ENCODE measurements around the gene CCNDBP1.

Gene CCNDBP1

GRCh38 chr15:43239732-43240491, 54.7 kb downstream of the CCNDBP1 start:
- TF ChIP-seq CSDC2 (CRISPR knock-in tag; IDR thresholded peaks at IDR 0.05) = no peak
- no peak for TF ChIP-seq TOX (CRISPR knock-in tag; IDR thresholded peaks at IDR 0.05; ENCODE audit: borderline replicate concordance)
- TF ChIP-seq PATZ1 (CRISPR knock-in tag; IDR thresholded peaks at IDR 0.05; ENCODE audit: borderline replicate concordance) = no peak
- TF ChIP-seq ZNF565 (CRISPR knock-in tag; conservative IDR thresholded peaks at IDR 0.05; ENCODE audit: low read depth) = no peak
- TF ChIP-seq PPARA (CRISPR knock-in tag; IDR thresholded peaks at IDR 0.05; ENCODE audit: borderline replicate concordance) = no peak
- TF ChIP-seq TCF4 (CRISPR knock-in tag; IDR thresholded peaks at IDR 0.05; ENCODE audit: borderline replicate concordance) = no peak
- ATAC-seq = no peak

GRCh38 chr15:43241100-43241499, 55.9 kb downstream of the CCNDBP1 start:
- TF ChIP-seq TOX (CRISPR knock-in tag; IDR thresholded peaks at IDR 0.05; ENCODE audit: borderline replicate concordance) (no peak), TCF4 (CRISPR knock-in tag; IDR thresholded peaks at IDR 0.05; ENCODE audit: borderline replicate concordance) (no peak), ZFP30 (CRISPR knock-in tag; IDR thresholded peaks at IDR 0.05) (no peak), ZNF565 (CRISPR knock-in tag; conservative IDR thresholded peaks at IDR 0.05; ENCODE audit: low read depth) (no peak), PATZ1 (CRISPR knock-in tag; IDR thresholded peaks at IDR 0.05; ENCODE audit: borderline replicate concordance) (no peak), OSR1 (CRISPR knock-in tag; IDR thresholded peaks at IDR 0.05) (no peak), ZC3H10 (CRISPR knock-in tag; IDR thresholded peaks at IDR 0.05) (no peak)
- TF ChIP-seq, protein P1, sequence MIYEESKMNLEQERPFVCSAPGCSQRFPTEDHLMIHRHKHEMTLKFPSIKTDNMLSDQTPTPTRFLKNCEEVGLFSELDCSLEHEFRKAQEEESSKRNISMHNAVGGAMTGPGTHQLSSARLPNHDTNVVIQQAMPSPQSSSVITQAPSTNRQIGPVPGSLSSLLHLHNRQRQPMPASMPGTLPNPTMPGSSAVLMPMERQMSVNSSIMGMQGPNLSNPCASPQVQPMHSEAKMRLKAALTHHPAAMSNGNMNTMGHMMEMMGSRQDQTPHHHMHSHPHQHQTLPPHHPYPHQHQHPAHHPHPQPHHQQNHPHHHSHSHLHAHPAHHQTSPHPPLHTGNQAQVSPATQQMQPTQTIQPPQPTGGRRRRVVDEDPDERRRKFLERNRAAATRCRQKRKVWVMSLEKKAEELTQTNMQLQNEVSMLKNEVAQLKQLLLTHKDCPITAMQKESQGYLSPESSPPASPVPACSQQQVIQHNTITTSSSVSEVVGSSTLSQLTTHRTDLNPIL (CRISPR knock-in tag; IDR thresholded peaks at IDR 0.05; ENCODE audit: low read depth) = no peak
- no peak for ATAC-seq

DNA sequence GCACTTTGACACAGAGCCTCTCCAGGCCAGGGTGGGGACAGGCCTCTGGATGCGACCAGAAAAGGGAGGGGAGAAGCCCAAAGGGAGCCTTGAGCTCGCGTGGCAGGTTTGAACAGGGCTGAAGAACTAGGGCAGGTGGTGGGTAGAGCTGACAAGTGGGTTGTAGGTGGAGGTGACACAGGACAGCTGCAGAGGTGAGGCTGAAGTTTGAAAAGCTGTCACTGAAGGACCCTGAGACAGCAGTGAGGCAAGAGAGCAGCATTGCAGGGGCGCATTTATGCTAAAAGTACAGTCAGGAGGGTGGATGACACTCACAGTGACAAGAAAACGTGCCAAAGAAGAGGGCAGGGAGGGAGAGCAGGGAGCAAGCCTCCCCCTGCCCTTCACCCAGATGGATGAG, 57.4 kb downstream of the CCNDBP1 start:
- no peak for ATAC-seq
- TF ChIP-seq, protein P1 (CRISPR knock-in tag; IDR thresholded peaks at IDR 0.05; ENCODE audit: low read depth) = no peak

- ATAC-seq = no peak
- TF ChIP-seq PATZ1 (CRISPR knock-in tag; IDR thresholded peaks at IDR 0.05; ENCODE audit: borderline replicate concordance) = no peak
- no peak for TF ChIP-seq CSDC2 (CRISPR knock-in tag; IDR thresholded peaks at IDR 0.05)
Observed at GRCh38 chr15:43243020-43243645, 57.9 kb downstream of the CCNDBP1 start.

DNA sequence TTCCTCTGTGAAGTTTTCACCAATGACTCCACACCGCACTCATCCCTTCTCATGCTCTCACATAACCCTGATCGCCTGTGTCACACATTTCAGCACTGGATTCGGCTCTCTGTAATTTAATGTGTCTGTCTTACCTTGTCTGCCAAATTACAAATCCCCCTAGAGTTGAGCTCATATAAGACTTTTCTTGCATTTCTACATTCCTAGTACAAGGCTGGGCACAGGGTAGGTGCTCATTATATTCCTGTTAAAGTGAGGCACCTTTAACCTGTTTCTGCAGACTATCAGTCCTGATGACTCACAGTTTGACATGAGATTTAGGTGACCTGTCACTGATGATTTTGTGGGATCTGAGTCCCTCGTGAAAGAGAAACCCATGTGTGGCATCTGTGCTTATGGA, 58.9 kb downstream of the CCNDBP1 start:
- TF ChIP-seq, protein P2, sequence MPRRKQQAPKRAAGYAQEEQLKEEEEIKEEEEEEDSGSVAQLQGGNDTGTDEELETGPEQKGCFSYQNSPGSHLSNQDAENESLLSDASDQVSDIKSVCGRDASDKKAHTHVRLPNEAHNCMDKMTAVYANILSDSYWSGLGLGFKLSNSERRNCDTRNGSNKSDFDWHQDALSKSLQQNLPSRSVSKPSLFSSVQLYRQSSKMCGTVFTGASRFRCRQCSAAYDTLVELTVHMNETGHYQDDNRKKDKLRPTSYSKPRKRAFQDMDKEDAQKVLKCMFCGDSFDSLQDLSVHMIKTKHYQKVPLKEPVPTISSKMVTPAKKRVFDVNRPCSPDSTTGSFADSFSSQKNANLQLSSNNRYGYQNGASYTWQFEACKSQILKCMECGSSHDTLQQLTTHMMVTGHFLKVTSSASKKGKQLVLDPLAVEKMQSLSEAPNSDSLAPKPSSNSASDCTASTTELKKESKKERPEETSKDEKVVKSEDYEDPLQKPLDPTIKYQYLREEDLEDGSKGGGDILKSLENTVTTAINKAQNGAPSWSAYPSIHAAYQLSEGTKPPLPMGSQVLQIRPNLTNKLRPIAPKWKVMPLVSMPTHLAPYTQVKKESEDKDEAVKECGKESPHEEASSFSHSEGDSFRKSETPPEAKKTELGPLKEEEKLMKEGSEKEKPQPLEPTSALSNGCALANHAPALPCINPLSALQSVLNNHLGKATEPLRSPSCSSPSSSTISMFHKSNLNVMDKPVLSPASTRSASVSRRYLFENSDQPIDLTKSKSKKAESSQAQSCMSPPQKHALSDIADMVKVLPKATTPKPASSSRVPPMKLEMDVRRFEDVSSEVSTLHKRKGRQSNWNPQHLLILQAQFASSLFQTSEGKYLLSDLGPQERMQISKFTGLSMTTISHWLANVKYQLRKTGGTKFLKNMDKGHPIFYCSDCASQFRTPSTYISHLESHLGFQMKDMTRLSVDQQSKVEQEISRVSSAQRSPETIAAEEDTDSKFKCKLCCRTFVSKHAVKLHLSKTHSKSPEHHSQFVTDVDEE (CRISPR knock-in tag; IDR thresholded peaks at IDR 0.05) = no peak
- no peak for TF ChIP-seq ESRRG (CRISPR knock-in tag; IDR thresholded peaks at IDR 0.05)
- no peak for TF ChIP-seq ZFP30 (CRISPR knock-in tag; IDR thresholded peaks at IDR 0.05)
- TF ChIP-seq CSRNP3 (CRISPR knock-in tag; IDR thresholded peaks at IDR 0.05) = no peak
- no peak for TF ChIP-seq ISL1 (CRISPR knock-in tag; IDR thresholded peaks at IDR 0.05)
- TF ChIP-seq, protein P3, sequence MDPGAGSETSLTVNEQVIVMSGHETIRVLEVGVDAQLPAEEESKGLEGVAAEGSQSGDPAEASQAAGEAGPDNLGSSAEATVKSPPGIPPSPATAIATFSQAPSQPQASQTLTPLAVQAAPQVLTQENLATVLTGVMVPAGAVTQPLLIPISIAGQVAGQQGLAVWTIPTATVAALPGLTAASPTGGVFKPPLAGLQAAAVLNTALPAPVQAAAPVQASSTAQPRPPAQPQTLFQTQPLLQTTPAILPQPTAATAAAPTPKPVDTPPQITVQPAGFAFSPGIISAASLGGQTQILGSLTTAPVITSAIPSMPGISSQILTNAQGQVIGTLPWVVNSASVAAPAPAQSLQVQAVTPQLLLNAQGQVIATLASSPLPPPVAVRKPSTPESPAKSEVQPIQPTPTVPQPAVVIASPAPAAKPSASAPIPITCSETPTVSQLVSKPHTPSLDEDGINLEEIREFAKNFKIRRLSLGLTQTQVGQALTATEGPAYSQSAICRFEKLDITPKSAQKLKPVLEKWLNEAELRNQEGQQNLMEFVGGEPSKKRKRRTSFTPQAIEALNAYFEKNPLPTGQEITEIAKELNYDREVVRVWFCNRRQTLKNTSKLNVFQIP (CRISPR knock-in tag; IDR thresholded peaks at IDR 0.05; ENCODE audit: borderline replicate concordance, low read depth) = no peak
- TF ChIP-seq PPARA (CRISPR knock-in tag; IDR thresholded peaks at IDR 0.05; ENCODE audit: borderline replicate concordance) = no peak
- TF ChIP-seq SNAI2 (CRISPR knock-in tag; IDR thresholded peaks at IDR 0.05) = no peak
- TF ChIP-seq TOX (CRISPR knock-in tag; IDR thresholded peaks at IDR 0.05; ENCODE audit: borderline replicate concordance) = no peak
- no peak for TF ChIP-seq CSDC2 (CRISPR knock-in tag; IDR thresholded peaks at IDR 0.05)
- ATAC-seq = no peak

Measured in SK-N-SH treated with all-trans-retinoic acid at 6 μM for 48 hours (cell line).